GM23338 (cell line): ENCODE data around the gene DMD. TPM values are rescaled to one million over a fixed set of nuclear protein-coding genes. Genes with fewer than 3 reads are reported as not detected.

Experiments
- ATAC-seq: fragments of 200-7000 bp; cut with Tn5 transposase; 3 replicates; pipeline ENCODE4 v1.9.1; 2020
- DNase-seq: peaks from one replicate; pipeline ENCODE4 v3.0.0-alpha.2; 2015; ENCODE audit warnings: low spot score
- H2AFZ ChIP-seq: fragments of 200-600 bp; sonication (generic); 2 replicates; pipeline ENCODE4 v1.8.0; 2016; ENCODE audit warnings: antibody characterized with exemption, mild to moderate bottlenecking, moderate library complexity
- H3F3A ChIP-seq: fragments of 200-600 bp; sonication (generic); replicated peaks from 2 replicates; pipeline ENCODE4 v1.8.0; 2017; ENCODE audit warnings: antibody characterized with exemption, mixed run types, low read depth
- H3K27ac ChIP-seq: fragments of 200-600 bp; sonication (generic); 2 replicates; pipeline ENCODE4 v1.6.1; 2016; ENCODE audit warnings: low read depth
- H3K27me3 ChIP-seq: fragments of 200-600 bp; sonication (generic); 2 replicates; pipeline ENCODE4 v1.8.0; 2016; ENCODE audit warnings: mild to moderate bottlenecking, mixed run types, moderate library complexity; ENCODE audit not compliant: insufficient read depth
- H3K36me3 ChIP-seq: fragments of 200-600 bp; sonication (generic); 2 replicates; pipeline ENCODE4 v1.8.0; 2016; ENCODE audit warnings: mild to moderate bottlenecking; ENCODE audit not compliant: insufficient read depth
- H3K4me1 ChIP-seq: fragments of 200-600 bp; sonication (generic); 2 replicates; pipeline ENCODE4 v1.8.0; 2016; ENCODE audit warnings: mild to moderate bottlenecking, moderate library complexity; ENCODE audit not compliant: insufficient read depth
- H3K4me2 ChIP-seq: fragments of 200-600 bp; sonication (generic); 2 replicates; pipeline ENCODE4 v1.7.1; 2017; ENCODE audit warnings: mixed run types
- H3K4me3 ChIP-seq: fragments of 200-600 bp; sonication (generic); 2 replicates; pipeline ENCODE4 v1.6.1; 2016; ENCODE audit warnings: mixed run types
- H3K79me2 ChIP-seq: fragments of 200-600 bp; sonication (generic); replicated peaks from 2 replicates; pipeline ENCODE4 v1.8.0; 2017; ENCODE audit warnings: mild to moderate bottlenecking; ENCODE audit not compliant: insufficient read depth
- H3K9me2 ChIP-seq: fragments of 200-600 bp; sonication (generic); 2 replicates; pipeline ENCODE4 v1.8.0; 2017; ENCODE audit not compliant: insufficient read depth
- H4K20me1 ChIP-seq: fragments of 200-600 bp; sonication (generic); replicated peaks from 2 replicates; pipeline ENCODE4 v1.8.0; 2017; ENCODE audit warnings: mild to moderate bottlenecking; ENCODE audit not compliant: insufficient read depth
- H3K27ac Mint-ChIP-seq: 2 replicates; pipeline ENCODE4 v1.8.0; 2020; ENCODE audit warnings: inconsistent platforms, mild to moderate bottlenecking, moderate library complexity, mixed read lengths
- H3K27me3 Mint-ChIP-seq: 3 replicates; pipeline ENCODE4 v1.8.0; 2022; ENCODE audit warnings: low read depth, mild to moderate bottlenecking, moderate library complexity, mixed read lengths, inconsistent platforms; ENCODE audit not compliant: insufficient read depth, poor library complexity
- H3K36me3 Mint-ChIP-seq: 3 replicates; pipeline ENCODE4 v1.8.0; 2021; ENCODE audit warnings: low read depth, mild to moderate bottlenecking, inconsistent platforms, moderate library complexity, mixed read lengths
- H3K4me1 Mint-ChIP-seq: 3 replicates; pipeline ENCODE4 v1.8.0; 2020; ENCODE audit warnings: mild to moderate bottlenecking, inconsistent platforms, mixed read lengths
- H3K4me3 Mint-ChIP-seq: 3 replicates; pipeline ENCODE4 v1.8.0; 2021; ENCODE audit warnings: moderate library complexity, mild to moderate bottlenecking, inconsistent platforms, mixed read lengths
- H3K9me3 Mint-ChIP-seq: 3 replicates; pipeline ENCODE4 v1.8.0; 2020; ENCODE audit warnings: moderate library complexity, mild to moderate bottlenecking, inconsistent platforms, mixed read lengths
- CREB1 ChIP-seq: fragments of 250-450 bp; sonication (Bioruptor Pico); IDR thresholded peaks from 2 replicates; pipeline ENCODE4 v1.5.0; 2020; ENCODE audit warnings: low read depth, mild to moderate bottlenecking, moderate library complexity
- CTCF ChIP-seq, 2 experiments: fragments of 200-600 bp in 1 of 2; sonication (generic) in 1 of 2; conservative IDR thresholded peaks; 2 replicates each; pipeline versions ENCODE4 v1.5.1 to v1.6.1; 2016 to 2017; ENCODE audit warnings: antibody characterized with exemption in 2 of 2, low read depth in 2 of 2, mild to moderate bottlenecking in 2 of 2, moderate library complexity in 1 of 2
- EZH2 ChIP-seq: fragments of 200-600 bp; sonication (generic); IDR thresholded peaks from one replicate; pipeline ENCODE4 v1.8.0; 2017; ENCODE audit warnings: antibody characterized with exemption, mild to moderate bottlenecking, low read depth; ENCODE audit not compliant: unreplicated experiment
- EZH2phosphoT487 ChIP-seq: fragments of 200-600 bp; sonication (generic); IDR thresholded peaks from one replicate; pipeline ENCODE4 v1.8.1; 2018; ENCODE audit warnings: antibody characterized with exemption; ENCODE audit not compliant: unreplicated experiment
- JUNB ChIP-seq: IDR thresholded peaks from one replicate; pipeline ENCODE4 v1.6.1; 2016; ENCODE audit warnings: antibody characterized with exemption; ENCODE audit not compliant: unreplicated experiment
- NANOG ChIP-seq: IDR thresholded peaks from 2 replicates; pipeline ENCODE4 v1.6.1; 2016; ENCODE audit warnings: antibody characterized with exemption, borderline replicate concordance
- POLR2AphosphoS5 ChIP-seq: IDR thresholded peaks from 2 replicates; pipeline ENCODE4 v1.6.1; 2016; ENCODE audit warnings: antibody characterized with exemption, low read depth
- REST ChIP-seq: IDR thresholded peaks from one replicate; pipeline ENCODE4 v1.6.1; 2018; ENCODE audit warnings: antibody characterized with exemption; ENCODE audit not compliant: unreplicated experiment
- STAT1 ChIP-seq: IDR thresholded peaks from one replicate; pipeline ENCODE4 v1.6.1; 2016; ENCODE audit warnings: antibody characterized with exemption; ENCODE audit not compliant: unreplicated experiment
- ZNF114 ChIP-seq: fragments of 250-450 bp; sonication (Bioruptor Pico); IDR thresholded peaks from 2 replicates; pipeline ENCODE4 v1.5.0; 2020; ENCODE audit warnings: mild to moderate bottlenecking, moderate library complexity
- ZNF331 ChIP-seq: fragments of 250-450 bp; sonication (Bioruptor Pico); IDR thresholded peaks from 2 replicates; pipeline ENCODE4 v1.5.0; 2020; ENCODE audit warnings: low read depth, mild to moderate bottlenecking, moderate library complexity
- ZNF462 ChIP-seq: fragments of 250-450 bp; sonication (Bioruptor Pico); IDR thresholded peaks from 2 replicates; pipeline ENCODE4 v1.5.0; 2020; ENCODE audit warnings: mild to moderate bottlenecking, moderate library complexity
- polyA plus RNA-seq: library from polyadenylated mRNA; unstranded; fragments of >200 nt; fragmentation: Nextera tagmentation; extraction: Ambion mirVana; gene quantifications from 2 replicates; pipeline ENCODE4 v1.2.1, GENCODE V29; 2016
- total RNA-seq: library from RNA; depleted of rRNA; stranded (reverse); fragments of >200 nt; shearing (Covaris generic); gene quantifications from 2 replicates; pipeline ENCODE4 v1.2.3, GENCODE V29; 2014
- TF ChIP-seq, protein P1 (sequence below): IDR thresholded peaks from 2 replicates; pipeline ENCODE4 v1.6.1; 2016; ENCODE audit warnings: antibody characterized with exemption

DMD gene
- total and polyA plus RNA-seq, 2 experiments from 2014 or later = 4.5 to 7.6 TPM

DNA sequence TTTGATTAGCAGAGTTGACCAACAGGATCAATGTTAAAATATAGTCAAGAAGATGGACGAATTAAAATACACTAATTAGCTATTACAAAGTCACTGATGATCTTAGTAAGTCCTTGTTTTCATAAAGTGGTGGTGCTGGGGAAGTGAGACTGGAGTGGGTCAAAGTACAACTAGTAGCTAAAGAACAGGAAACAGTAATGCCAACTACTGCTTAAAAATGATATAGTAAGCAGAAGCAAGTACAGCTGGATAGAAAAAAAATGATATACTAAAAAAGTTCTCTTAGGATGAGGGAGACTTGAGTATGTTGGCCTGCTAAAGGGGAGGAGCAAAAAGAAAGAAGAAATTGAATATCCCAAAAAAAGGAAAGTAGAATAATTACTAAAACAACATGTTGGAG is 1558.7 kb downstream of the DMD start (continued):
- no peak for TF ChIP-seq EZH2phosphoT487
- TF ChIP-seq STAT1 = no peak
- TF ChIP-seq REST = no peak

DNA sequence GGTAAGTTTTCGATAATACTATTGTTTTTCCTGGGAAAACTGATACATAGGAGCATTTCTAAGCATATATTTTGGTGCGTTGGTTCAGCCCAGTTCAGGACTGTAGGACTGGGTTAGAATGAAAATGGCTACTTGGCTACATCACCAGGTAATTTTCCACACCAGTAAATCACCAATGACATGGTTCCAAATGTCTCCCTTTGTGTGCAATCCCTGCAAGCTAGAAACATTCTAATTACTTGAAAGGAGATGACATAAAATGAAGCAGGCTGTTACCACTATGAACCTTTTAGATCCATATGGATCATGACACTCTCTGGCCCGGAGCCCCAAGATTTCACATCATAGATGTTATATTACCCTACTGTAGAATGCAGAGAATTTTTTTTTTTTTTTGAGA is 1562.1 kb downstream of the DMD start:
- H3K27me3 ChIP-seq = no peaks in the 10 kb centered on the region
- H3K4me2 ChIP-seq = no peak overlapping the region
- no peak for DNase-seq
- ATAC-seq = no peak
- H3K4me3 ChIP-seq = no peak overlapping the region
- H3F3A ChIP-seq = no peaks in the 10 kb centered on the region
- no peaks in the 10 kb centered on the region for H3K27me3 Mint-ChIP-seq
- no peak overlapping the region for H2AFZ ChIP-seq
- no peak overlapping the region for H3K27ac Mint-ChIP-seq
- H3K9me3 Mint-ChIP-seq = no peaks in the 10 kb centered on the region
- H3K4me1 Mint-ChIP-seq = no peaks in the 10 kb centered on the region
- H3K79me2 ChIP-seq = no peaks in the 10 kb centered on the region
- no peak overlapping the region for H3K27ac ChIP-seq
- H3K4me1 ChIP-seq = no peaks in the 10 kb centered on the region
- no peak overlapping the region for H3K4me3 Mint-ChIP-seq
- H4K20me1 ChIP-seq = no peaks in the 10 kb centered on the region
- H3K36me3 ChIP-seq = no peaks in the 10 kb centered on the region
- no peaks in the 10 kb centered on the region for H3K9me2 ChIP-seq
- no peaks in the 10 kb centered on the region for H3K36me3 Mint-ChIP-seq
- TF ChIP-seq POLR2AphosphoS5 = no peak
- no peak for TF ChIP-seq ZNF331
- TF ChIP-seq EZH2 = no peak
- TF ChIP-seq CTCF (conservative IDR thresholded peaks at IDR 0.05; ENCODE audit: low read depth in 2 of 2) = no peak
- no peak for TF ChIP-seq ZNF114 (CRISPR knock-in tag)
- no peak for TF ChIP-seq NANOG
- no peak for TF ChIP-seq CREB1 (CRISPR knock-in tag)
- TF ChIP-seq, protein P1, sequence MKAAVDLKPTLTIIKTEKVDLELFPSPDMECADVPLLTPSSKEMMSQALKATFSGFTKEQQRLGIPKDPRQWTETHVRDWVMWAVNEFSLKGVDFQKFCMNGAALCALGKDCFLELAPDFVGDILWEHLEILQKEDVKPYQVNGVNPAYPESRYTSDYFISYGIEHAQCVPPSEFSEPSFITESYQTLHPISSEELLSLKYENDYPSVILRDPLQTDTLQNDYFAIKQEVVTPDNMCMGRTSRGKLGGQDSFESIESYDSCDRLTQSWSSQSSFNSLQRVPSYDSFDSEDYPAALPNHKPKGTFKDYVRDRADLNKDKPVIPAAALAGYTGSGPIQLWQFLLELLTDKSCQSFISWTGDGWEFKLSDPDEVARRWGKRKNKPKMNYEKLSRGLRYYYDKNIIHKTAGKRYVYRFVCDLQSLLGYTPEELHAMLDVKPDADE = no peak
- no peak for TF ChIP-seq ZNF462
- TF ChIP-seq JUNB = no peak
- no peak for TF ChIP-seq EZH2phosphoT487
- TF ChIP-seq STAT1 = no peak
